GM23248 (cell line): Measurements from ENCODE around the gene BTBD18.

ENCODE experiments used
- EZH2 ChIP-seq: fragments of 200-600 bp; sonication (generic); IDR thresholded peaks from 2 replicates; pipeline ENCODE4 v1.6.1; 2018; ENCODE audit warnings: antibody characterized with exemption, mild to moderate bottlenecking; ENCODE audit not compliant: insufficient read depth, poor library complexity, severe bottlenecking
- EZH2phosphoT487 ChIP-seq: fragments of 200-600 bp; sonication (generic); IDR thresholded peaks from 2 replicates; pipeline ENCODE4 v1.6.1; 2018; ENCODE audit warnings: antibody characterized with exemption, moderate library complexity, mild to moderate bottlenecking, low read depth; ENCODE audit not compliant: insufficient read depth

- TF ChIP-seq EZH2 (no peak), EZH2phosphoT487 (no peak)
These were observed 46.7 kb downstream of the BTBD18 start for GRCh38 chr11:57704932-57705331.
